ENCODE results near the gene MAP4.

DNA sequence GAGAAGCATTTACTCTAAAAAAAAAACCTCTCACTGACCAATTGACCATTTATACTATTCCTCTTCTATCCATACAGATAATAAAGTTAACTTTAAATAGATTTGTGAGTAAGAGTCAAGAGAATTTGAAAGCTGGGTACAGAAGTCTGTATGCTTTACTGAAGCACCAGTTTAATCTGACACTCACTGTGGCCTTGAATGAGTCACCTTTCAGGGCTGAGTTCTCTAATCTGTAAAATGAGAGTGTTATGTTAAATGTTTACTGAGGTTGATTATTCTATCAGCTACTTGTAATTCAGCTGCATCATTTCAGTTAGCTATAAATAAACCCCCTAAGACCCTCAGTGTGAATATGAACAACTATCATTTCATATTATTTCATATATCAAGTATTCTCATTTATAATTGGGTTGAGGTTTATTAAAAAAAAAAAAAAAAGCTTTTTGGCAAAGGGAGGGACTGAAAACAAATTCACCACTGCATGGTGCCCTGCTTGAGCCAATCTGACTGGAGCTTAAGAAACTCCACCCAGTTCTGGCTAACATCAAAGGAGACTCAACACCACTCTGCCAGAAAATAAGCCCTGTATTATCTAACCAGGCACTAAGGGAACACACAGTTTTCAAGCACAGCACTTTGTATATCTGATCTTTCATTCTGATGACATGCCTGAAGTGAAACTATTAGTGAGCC, 2.8 kb downstream of the MAP4 start:
- TF ChIP-seq, protein P1, sequence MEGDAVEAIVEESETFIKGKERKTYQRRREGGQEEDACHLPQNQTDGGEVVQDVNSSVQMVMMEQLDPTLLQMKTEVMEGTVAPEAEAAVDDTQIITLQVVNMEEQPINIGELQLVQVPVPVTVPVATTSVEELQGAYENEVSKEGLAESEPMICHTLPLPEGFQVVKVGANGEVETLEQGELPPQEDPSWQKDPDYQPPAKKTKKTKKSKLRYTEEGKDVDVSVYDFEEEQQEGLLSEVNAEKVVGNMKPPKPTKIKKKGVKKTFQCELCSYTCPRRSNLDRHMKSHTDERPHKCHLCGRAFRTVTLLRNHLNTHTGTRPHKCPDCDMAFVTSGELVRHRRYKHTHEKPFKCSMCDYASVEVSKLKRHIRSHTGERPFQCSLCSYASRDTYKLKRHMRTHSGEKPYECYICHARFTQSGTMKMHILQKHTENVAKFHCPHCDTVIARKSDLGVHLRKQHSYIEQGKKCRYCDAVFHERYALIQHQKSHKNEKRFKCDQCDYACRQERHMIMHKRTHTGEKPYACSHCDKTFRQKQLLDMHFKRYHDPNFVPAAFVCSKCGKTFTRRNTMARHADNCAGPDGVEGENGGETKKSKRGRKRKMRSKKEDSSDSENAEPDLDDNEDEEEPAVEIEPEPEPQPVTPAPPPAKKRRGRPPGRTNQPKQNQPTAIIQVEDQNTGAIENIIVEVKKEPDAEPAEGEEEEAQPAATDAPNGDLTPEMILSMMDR (IDR thresholded peaks at IDR 0.05; ENCODE audit: insufficient read depth, low read depth, low read length): no peak
- no peak for TF ChIP-seq EZH2 (IDR thresholded peaks at IDR 0.05; ENCODE audit: insufficient read depth, low read length)

All from astrocyte (in vitro differentiated cells and primary cell).